ENCODE data around the gene PPP2R5C.

GRCh38 chr14:101762530-101763101 lies 1.1 kb downstream of the PPP2R5C start:
- TF ChIP-seq CTCF (IDR thresholded peaks at IDR 0.05; ENCODE audit: poor library complexity, severe bottlenecking) (no peak), POLR2AphosphoS5 (IDR thresholded peaks at IDR 0.05) (no peak)
